ENCODE results near the gene IGSF9B. TPM values are rescaled to one million over a fixed set of nuclear protein-coding genes. Genes with fewer than 3 reads are reported as not detected.

IGSF9B gene
- total and polyA plus RNA-seq, 12 donors: 0.12 to 23.4 (median 1.6) TPM

- WGBS, 4 donors: 61 to 72% (median 67%) methylated on average over 6 to 11 of the region's 11 CpGs
- no peak for TF ChIP-seq POLR2A (IDR thresholded peaks at IDR 0.05)
- no peak for TF ChIP-seq CTCF (IDR thresholded peaks at IDR 0.05)
- peak in 1 of 7 donors; percentile 58 for DNase-seq
These were observed 42.6 kb upstream of the IGSF9B start for GRCh38 chr11:133999355-133999754.

GRCh38 chr11:133997554-133997953, 40.8 kb upstream of the IGSF9B start:
- TF ChIP-seq POLR2A (IDR thresholded peaks at IDR 0.05) (no peak), CTCF (IDR thresholded peaks at IDR 0.05) (no peak)
- Histone ChIP-seq H3K27me3 (no peaks in the 10 kb centered on the region), H3K4me3 (no peak overlapping the region), H3K27ac (no peak overlapping the region), H3K4me1 (replicated peaks in 1 of 2) (no peaks in the 10 kb centered on the region), H3K36me3 (replicated peaks in 1 of 2) (no peaks in the 10 kb centered on the region), H3K9me3 (replicated peaks in 1 of 3) (no peaks in the 10 kb centered on the region)
- 55 to 74% (median 71%) methylated on average over 5 of the region's 5 CpGs for WGBS, 4 donors
- DNase-seq: peak in 1 of 7 donors; percentile 56
- intact Hi-C loops (cut with DNase I): no loop called here

More at GRCh38 chr11:133999355-133999754, 42.6 kb upstream of the IGSF9B start:
- Histone ChIP-seq H3K27ac (no peak overlapping the region), H3K9me3 (replicated peaks in 1 of 3) (no peaks in the 10 kb centered on the region), H3K27me3 (no peaks in the 10 kb centered on the region), H3K4me1 (replicated peaks in 1 of 2) (no peaks in the 10 kb centered on the region), H3K36me3 (replicated peaks in 1 of 2) (no peaks in the 10 kb centered on the region), H3K4me3 (no peak overlapping the region)
- intact Hi-C loops (cut with DNase I): no loop called here

- H3K4me1 ChIP-seq (replicated peaks in 1 of 2): no peaks in the 10 kb centered on the region
- H3K36me3 ChIP-seq (replicated peaks in 1 of 2): no peaks in the 10 kb centered on the region
- intact Hi-C loops (cut with DNase I): no loop called here
- TF ChIP-seq CTCF (IDR thresholded peaks at IDR 0.05): no peak
- no peak for TF ChIP-seq POLR2A (IDR thresholded peaks at IDR 0.05)
- no peaks in the 10 kb centered on the region for H3K9me3 ChIP-seq (replicated peaks in 1 of 3)
- 70 to 80% (median 74%) methylated on average over 8 to 10 of the region's 10 CpGs for WGBS, 4 donors
- H3K27ac ChIP-seq: no peak overlapping the region
- DNase-seq: no peak
- H3K4me3 ChIP-seq: no peak overlapping the region
- H3K27me3 ChIP-seq: no peaks in the 10 kb centered on the region
These were observed 39.9 kb upstream of the IGSF9B start for GRCh38 chr11:133996671-133997070.

GRCh38 chr11:133995066-133995465, 38.3 kb upstream of the IGSF9B start:
- TF ChIP-seq CTCF (IDR thresholded peaks at IDR 0.05): no peak
- no peak for TF ChIP-seq POLR2A (IDR thresholded peaks at IDR 0.05)
- no peaks in the 10 kb centered on the region for H3K27me3 ChIP-seq
- DNase-seq: no peak
- 74 to 80% (median 77%) methylated on average over 8 of the region's 8 CpGs for WGBS, 4 donors
- no peaks in the 10 kb centered on the region for H3K9me3 ChIP-seq (replicated peaks in 1 of 3)
- no peak overlapping the region for H3K27ac ChIP-seq
- H3K4me1 ChIP-seq (replicated peaks in 1 of 2): no peaks in the 10 kb centered on the region
- intact Hi-C loops (cut with DNase I): no loop called here
- H3K36me3 ChIP-seq (replicated peaks in 1 of 2): no peaks in the 10 kb centered on the region
- H3K4me3 ChIP-seq: no peak overlapping the region

Data from adrenal gland (tissue), 12 donors.